Hematopoietic multipotent progenitor cell treated with erythropoietin and hydrocortisone succinate and interleukin-3 and kit ligand, for 6 days (in vitro differentiated cells): ENCODE data around the gene PSMC5.
"Not testable (repeated sequence)": the region's sequence is repeated elsewhere in the genome, so short reads cannot be mapped to it uniquely, and the experiment has no call there.

Experiments used
- DNase-seq: peaks from one replicate; pipeline ENCODE4 v3.0.0-alpha.2; 2015

PSMC5 gene

DNA sequence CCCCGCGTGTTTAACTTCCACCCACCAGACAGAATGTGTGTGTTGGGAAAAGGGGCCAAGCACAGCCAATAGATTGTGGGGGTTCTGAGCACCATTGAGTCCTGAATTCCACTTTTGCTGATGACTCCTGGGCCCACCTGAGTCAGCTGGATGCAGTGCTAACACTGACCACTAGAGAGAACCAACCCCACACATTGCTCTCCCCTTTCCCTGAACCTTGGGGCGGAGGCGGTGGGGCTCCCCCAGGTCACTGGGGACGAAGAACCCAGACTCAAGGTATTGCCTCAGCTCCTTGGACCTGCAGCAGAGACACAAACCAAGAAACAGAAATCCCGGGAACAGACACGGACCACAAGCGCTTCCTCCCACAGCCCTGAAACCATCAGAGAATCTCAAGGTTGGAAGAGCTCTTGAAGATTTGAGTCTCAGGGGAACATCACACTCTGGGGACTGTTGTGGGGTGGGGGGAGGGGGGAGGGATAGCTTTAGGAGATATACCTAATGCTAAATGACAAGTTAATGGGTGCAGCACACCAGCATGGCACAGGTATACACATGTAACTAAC, 46.9 kb downstream of the PSMC5 start:
- not testable (repeated sequence) for DNase-seq

DNA sequence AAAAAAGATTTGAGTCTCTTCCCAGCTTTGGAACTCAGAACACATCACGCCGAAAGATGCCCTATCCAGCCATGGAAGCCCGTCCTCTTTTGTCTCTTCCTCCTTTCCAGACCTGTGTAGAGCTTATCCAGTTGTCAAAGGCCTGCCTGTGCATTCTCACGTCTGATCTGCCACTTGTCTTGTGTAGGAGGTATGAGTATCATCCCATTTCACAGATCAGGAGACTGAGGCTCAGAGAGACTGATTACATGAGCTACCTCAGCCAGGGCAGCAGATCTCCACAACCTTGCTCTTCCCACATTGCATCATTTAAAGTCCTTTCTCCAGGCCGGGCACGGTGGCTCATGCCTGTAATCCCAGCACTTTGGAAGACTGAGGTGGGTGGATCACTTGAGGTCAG, 47.5 kb downstream of the PSMC5 start:
- DNase-seq, result not testable (repeated sequence)

DNA sequence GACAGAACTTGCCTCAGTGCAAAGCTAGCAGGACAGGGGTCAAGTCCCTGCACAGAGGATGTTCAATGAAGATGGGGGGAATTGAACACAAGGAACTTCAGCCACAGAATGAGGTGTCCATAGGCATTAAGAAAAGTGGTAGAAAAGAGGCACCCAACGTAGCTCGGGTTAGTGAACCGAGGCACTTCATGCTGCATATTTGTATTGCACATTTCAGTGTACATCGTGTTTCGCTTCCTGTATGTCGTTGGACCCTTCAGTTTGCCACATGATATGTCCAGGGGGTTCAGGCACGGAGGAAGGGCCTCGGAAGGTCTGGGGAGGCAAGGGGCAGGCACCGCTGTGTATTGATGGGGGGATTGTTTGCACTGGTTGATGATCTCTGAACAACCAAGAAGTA, 51.2 kb downstream of the PSMC5 start:
- not testable (repeated sequence) for DNase-seq

DNA sequence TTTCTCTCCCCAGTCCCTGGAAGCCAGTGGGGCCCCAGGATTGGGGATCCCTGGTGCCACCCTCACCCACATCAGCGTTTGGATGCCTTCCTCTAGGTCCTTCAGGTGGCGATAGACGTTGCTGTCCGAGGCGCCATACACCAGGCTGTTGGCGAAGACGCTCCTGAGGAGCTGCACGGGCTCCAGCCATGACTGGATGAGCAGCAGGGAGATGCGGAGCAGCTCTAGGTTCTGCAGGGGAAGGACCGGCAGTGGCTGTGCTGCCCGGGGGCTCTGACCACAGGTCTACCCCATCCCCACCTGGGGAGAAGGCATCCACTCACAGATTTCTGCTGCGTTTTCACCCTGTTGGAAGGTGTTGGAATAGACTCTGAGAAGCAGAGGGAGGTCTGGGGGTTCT, 53.5 kb downstream of the PSMC5 start:
- DNase-seq, result no peak

DNA sequence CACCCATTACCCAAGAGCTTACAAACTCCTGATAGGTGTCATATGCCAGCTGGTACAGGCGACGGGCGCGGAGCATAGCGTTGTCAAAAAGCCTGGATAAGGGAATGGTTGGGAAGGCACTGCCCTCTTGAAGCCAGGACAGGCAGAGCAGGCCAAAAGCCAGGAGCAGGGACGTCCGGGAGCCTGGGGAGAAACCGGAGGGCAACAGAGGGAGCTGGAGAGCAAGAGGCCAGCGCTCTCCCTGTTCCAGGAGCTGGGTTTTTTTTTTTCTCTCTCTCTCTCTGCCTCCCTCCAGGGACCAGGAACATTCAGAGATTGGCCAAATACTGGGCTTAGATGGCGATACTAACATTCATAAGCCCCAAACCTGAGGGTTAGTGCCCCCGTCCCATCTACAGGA, 54.1 kb downstream of the PSMC5 start:
- DNase-seq, result not testable (repeated sequence)
